ENCODE measurements around the gene PSMC1.

GRCh38 chr14:90278199-90279175 lies 22.1 kb downstream of the PSMC1 start:
- no peak for TF ChIP-seq CTCF (IDR thresholded peaks at IDR 0.05; ENCODE audit: low read depth, low read length, missing input control)
- TF ChIP-seq SP1 (IDR thresholded peaks at IDR 0.05): peak; percentile 47
- peak in 1 of 2 donors; percentile 61 for TF ChIP-seq GABPA (IDR thresholded peaks at IDR 0.05 in 1 of 2, conservative IDR thresholded peaks at IDR 0.05 in 1 of 2)
- TF ChIP-seq JUND (IDR thresholded peaks at IDR 0.05): no peak
- peak in 1 of 2 donors; percentile 38 for TF ChIP-seq RAD21 (IDR thresholded peaks at IDR 0.05)
- peak; percentile 63 for TF ChIP-seq YY1 (IDR thresholded peaks at IDR 0.05)
- TF ChIP-seq ZBTB33 (IDR thresholded peaks at IDR 0.05): peak; percentile 16
